LNCaP clone FGC (cell line): Measurements from ENCODE around the gene CNKSR2.

ENCODE experiments used
- DNase-seq: peaks from one replicate; pipeline ENCODE4 v3.0.0-alpha.2; 2011; ENCODE audit warnings: low read depth
- H3K4me3 ChIP-seq: 2 replicates; pipeline ENCODE4 v1.5.1; 2011; ENCODE audit warnings: mild to moderate bottlenecking, low read depth, low read length, control low read depth
- CTCF ChIP-seq: IDR thresholded peaks from 2 replicates; pipeline ENCODE4 v1.5.1; 2012; ENCODE audit warnings: mild to moderate bottlenecking; ENCODE audit not compliant: control insufficient read depth, insufficient read depth; ENCODE audit errors: extremely low read depth

The CNKSR2 gene

GRCh38 chrX:21620234-21620633, 246.0 kb downstream of the CNKSR2 start:
- H3K4me3 ChIP-seq, result no peak overlapping the region
- TF ChIP-seq CTCF, result no peak
- DNase-seq, result no peak

- no peak for DNase-seq
- no peak for TF ChIP-seq CTCF
- H3K4me3 ChIP-seq, result no peak overlapping the region
Measured at GRCh38 chrX:21623778-21624501, 249.7 kb downstream of the CNKSR2 start.

- no peak for DNase-seq
- no peak overlapping the region for H3K4me3 ChIP-seq
- TF ChIP-seq CTCF, result no peak
Measured at GRCh38 chrX:21632027-21632426, 257.8 kb downstream of the CNKSR2 start.

GRCh38 chrX:21638311-21638710, 264.1 kb downstream of the CNKSR2 start:
- no peak overlapping the region for H3K4me3 ChIP-seq
- DNase-seq, result no peak
- no peak for TF ChIP-seq CTCF

- H3K4me3 ChIP-seq, result no peak overlapping the region
- no peak for TF ChIP-seq CTCF
- DNase-seq, result no peak
Measured at GRCh38 chrX:21639775-21640174, 265.6 kb downstream of the CNKSR2 start.

- no peak for DNase-seq
- no peak overlapping the region for H3K4me3 ChIP-seq
- TF ChIP-seq CTCF, result no peak
Measured at GRCh38 chrX:21645431-21645830, 271.2 kb downstream of the CNKSR2 start.

GRCh38 chrX:21645886-21646285, 271.7 kb downstream of the CNKSR2 start:
- no peak overlapping the region for H3K4me3 ChIP-seq
- TF ChIP-seq CTCF, result no peak
- no peak for DNase-seq
